ENCODE results near the gene TOP3A.

The TOP3A gene

GRCh38 chr17:18233803-18234518, 80.8 kb downstream of the TOP3A start:
- no peaks in the 10 kb centered on the region for H3K27me3 ChIP-seq (ENCODE audit: control insufficient read depth, insufficient read depth, low read length)
- no peak overlapping the region for H3K4me2 ChIP-seq (ENCODE audit: low read length)
- H3K79me2 ChIP-seq = no peaks in the 10 kb centered on the region
- no peaks in the 10 kb centered on the region for H3K4me1 ChIP-seq
- TF ChIP-seq CTCF (IDR thresholded peaks at IDR 0.05) = no peak
- H2AFZ ChIP-seq = no peak overlapping the region
- no peak overlapping the region for H3K4me3 ChIP-seq (ENCODE audit: low read depth, low read length)
- no peak overlapping the region for H3K27ac ChIP-seq
- H3K9ac ChIP-seq = no peak overlapping the region
- H3K9me3 ChIP-seq (ENCODE audit: control insufficient read depth, low read length) = no peaks in the 10 kb centered on the region
- H3K36me3 ChIP-seq (ENCODE audit: control insufficient read depth, insufficient read depth, low read length) = no peaks in the 10 kb centered on the region

- Histone ChIP-seq H3K79me2 (no peaks in the 10 kb centered on the region), H3K36me3 (ENCODE audit: control insufficient read depth, insufficient read depth, low read length) (no peaks in the 10 kb centered on the region), H3K4me3 (ENCODE audit: low read depth, low read length) (no peak overlapping the region), H3K9ac (no peak overlapping the region), H3K4me2 (ENCODE audit: low read length) (no peak overlapping the region), H2AFZ (no peak overlapping the region), H3K27me3 (ENCODE audit: control insufficient read depth, insufficient read depth, low read length) (no peaks in the 10 kb centered on the region), H3K27ac (no peak overlapping the region), H3K4me1 (no peaks in the 10 kb centered on the region), H3K9me3 (ENCODE audit: control insufficient read depth, low read length) (no peaks in the 10 kb centered on the region)
- TF ChIP-seq CTCF (IDR thresholded peaks at IDR 0.05) = no peak
Measured at GRCh38 chr17:18231164-18231563, 83.6 kb downstream of the TOP3A start.

GRCh38 chr17:18230288-18231141, 84.3 kb downstream of the TOP3A start:
- Histone ChIP-seq H3K27me3 (ENCODE audit: control insufficient read depth, insufficient read depth, low read length) (no peaks in the 10 kb centered on the region), H3K4me1 (no peaks in the 10 kb centered on the region), H3K36me3 (ENCODE audit: control insufficient read depth, insufficient read depth, low read length) (no peaks in the 10 kb centered on the region), H3K9ac (no peak overlapping the region), H3K27ac (no peak overlapping the region), H3K9me3 (ENCODE audit: control insufficient read depth, low read length) (no peaks in the 10 kb centered on the region), H3K4me3 (ENCODE audit: low read depth, low read length) (no peak overlapping the region), H2AFZ (no peak overlapping the region), H3K79me2 (no peaks in the 10 kb centered on the region), H3K4me2 (ENCODE audit: low read length) (no peak overlapping the region)
- TF ChIP-seq CTCF (IDR thresholded peaks at IDR 0.05) = no peak

- H3K79me2 ChIP-seq = no peaks in the 10 kb centered on the region
- H3K4me3 ChIP-seq (ENCODE audit: low read depth, low read length) = no peak overlapping the region
- no peaks in the 10 kb centered on the region for H3K36me3 ChIP-seq (ENCODE audit: control insufficient read depth, insufficient read depth, low read length)
- no peak overlapping the region for H2AFZ ChIP-seq
- H3K9ac ChIP-seq = no peak overlapping the region
- TF ChIP-seq CTCF (IDR thresholded peaks at IDR 0.05) = no peak
- no peaks in the 10 kb centered on the region for H3K27me3 ChIP-seq (ENCODE audit: control insufficient read depth, insufficient read depth, low read length)
- no peak overlapping the region for H3K4me2 ChIP-seq (ENCODE audit: low read length)
- H3K4me1 ChIP-seq = peaks cover 3% of the 10 kb centered on the region
- H3K27ac ChIP-seq = no peak overlapping the region
- H3K9me3 ChIP-seq (ENCODE audit: control insufficient read depth, low read length) = no peaks in the 10 kb centered on the region
Measured at GRCh38 chr17:18229771-18230170, 85.0 kb downstream of the TOP3A start.

Data from parathyroid adenoma (tissue), 2 donors.